Measurements from ENCODE around the gene ATP9B. TPM values are rescaled to one million over a fixed set of nuclear protein-coding genes. Genes with fewer than 3 reads are reported as not detected.
A peak's percentile ranks its signal among the peaks of the same experiment; 100 is the strongest.

ATP9B gene
- total RNA-seq, 3 donors from 2014 or later (not counting 1 experiment from before 2014, with no cell fraction given) = 66.0 to 78.9 (median 68.0) TPM

- Mint-ChIP-seq H3K27ac (peak overlapping the region; percentile 96 to 98), H3K4me1 (peaks cover 56 to 58% of the 10 kb centered on the region in 2 donors), H3K9me3 (no peaks in the 10 kb centered on the region), H3K36me3 (no peaks in the 10 kb centered on the region), H3K27me3 (ENCODE audit: low read depth in 2 of 2) (no peaks in the 10 kb centered on the region), H3K4me3 (peak overlapping the region; percentile 88)
- peak overlapping the region; percentile 22 for H3K4me3 ChIP-seq (ENCODE audit: low read length)
- H3K27ac ChIP-seq (ENCODE audit: low read length) = peak overlapping the region; percentile 92
- intact Hi-C loops (cut with micrococcal nuclease) = no loop called here
- TF ChIP-seq, protein P1, sequence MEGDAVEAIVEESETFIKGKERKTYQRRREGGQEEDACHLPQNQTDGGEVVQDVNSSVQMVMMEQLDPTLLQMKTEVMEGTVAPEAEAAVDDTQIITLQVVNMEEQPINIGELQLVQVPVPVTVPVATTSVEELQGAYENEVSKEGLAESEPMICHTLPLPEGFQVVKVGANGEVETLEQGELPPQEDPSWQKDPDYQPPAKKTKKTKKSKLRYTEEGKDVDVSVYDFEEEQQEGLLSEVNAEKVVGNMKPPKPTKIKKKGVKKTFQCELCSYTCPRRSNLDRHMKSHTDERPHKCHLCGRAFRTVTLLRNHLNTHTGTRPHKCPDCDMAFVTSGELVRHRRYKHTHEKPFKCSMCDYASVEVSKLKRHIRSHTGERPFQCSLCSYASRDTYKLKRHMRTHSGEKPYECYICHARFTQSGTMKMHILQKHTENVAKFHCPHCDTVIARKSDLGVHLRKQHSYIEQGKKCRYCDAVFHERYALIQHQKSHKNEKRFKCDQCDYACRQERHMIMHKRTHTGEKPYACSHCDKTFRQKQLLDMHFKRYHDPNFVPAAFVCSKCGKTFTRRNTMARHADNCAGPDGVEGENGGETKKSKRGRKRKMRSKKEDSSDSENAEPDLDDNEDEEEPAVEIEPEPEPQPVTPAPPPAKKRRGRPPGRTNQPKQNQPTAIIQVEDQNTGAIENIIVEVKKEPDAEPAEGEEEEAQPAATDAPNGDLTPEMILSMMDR (IDR thresholded peaks at IDR 0.05) = no peak
- DNase-seq (peak in 1 of 2 donors; percentile 62), ATAC-seq (no peak)
- H3K27me3 ChIP-seq (ENCODE audit: control insufficient read depth, insufficient read depth, low read length) = no peaks in the 10 kb centered on the region
- peaks cover 56% of the 10 kb centered on the region for H3K4me1 ChIP-seq (ENCODE audit: control insufficient read depth, insufficient read depth, low read length)
- peaks cover 2% of the 10 kb centered on the region for H3K36me3 ChIP-seq (ENCODE audit: control insufficient read depth, insufficient read depth, low read length)
- no peaks in the 10 kb centered on the region for H3K9me3 ChIP-seq (ENCODE audit: control insufficient read depth, insufficient read depth, low read length)
- WGBS (ENCODE audit: insufficient coverage) = 82% methylated on average over 23 of the region's 23 CpGs
Observed at GRCh38 chr18:79405019-79405780, 336.0 kb downstream of the ATP9B start.

GRCh38 chr18:79405781-79406575 is 336.8 kb downstream of the ATP9B start:
- TF ChIP-seq, protein P1 (IDR thresholded peaks at IDR 0.05) = no peak
- no peaks in the 10 kb centered on the region for H3K36me3 Mint-ChIP-seq
- no peaks in the 10 kb centered on the region for H3K27me3 ChIP-seq (ENCODE audit: control insufficient read depth, insufficient read depth, low read length)
- no peaks in the 10 kb centered on the region for H3K9me3 ChIP-seq (ENCODE audit: control insufficient read depth, insufficient read depth, low read length)
- H3K36me3 ChIP-seq (ENCODE audit: control insufficient read depth, insufficient read depth, low read length) = peaks cover 7% of the 10 kb centered on the region
- peak overlapping the region; percentile 22 for H3K4me3 ChIP-seq (ENCODE audit: low read length)
- intact Hi-C loops (cut with micrococcal nuclease) = no loop called here
- H3K4me1 ChIP-seq (ENCODE audit: control insufficient read depth, insufficient read depth, low read length) = peaks cover 54% of the 10 kb centered on the region
- peaks cover 55 to 56% of the 10 kb centered on the region in 2 donors for H3K4me1 Mint-ChIP-seq
- ATAC-seq = peak; percentile 85 to 92 (median 90)
- no peaks in the 10 kb centered on the region for H3K27me3 Mint-ChIP-seq (ENCODE audit: low read depth in 2 of 2)
- peak overlapping the region; percentile 92 for H3K27ac ChIP-seq (ENCODE audit: low read length)
- peak overlapping the region; percentile 96 to 98 for H3K27ac Mint-ChIP-seq
- 18% methylated on average over 27 of the region's 27 CpGs for WGBS (ENCODE audit: insufficient coverage)
- H3K4me3 Mint-ChIP-seq = peak overlapping the region; percentile 88
- no peaks in the 10 kb centered on the region for H3K9me3 Mint-ChIP-seq
- peak; percentile 73 to 95 for DNase-seq

DNA sequence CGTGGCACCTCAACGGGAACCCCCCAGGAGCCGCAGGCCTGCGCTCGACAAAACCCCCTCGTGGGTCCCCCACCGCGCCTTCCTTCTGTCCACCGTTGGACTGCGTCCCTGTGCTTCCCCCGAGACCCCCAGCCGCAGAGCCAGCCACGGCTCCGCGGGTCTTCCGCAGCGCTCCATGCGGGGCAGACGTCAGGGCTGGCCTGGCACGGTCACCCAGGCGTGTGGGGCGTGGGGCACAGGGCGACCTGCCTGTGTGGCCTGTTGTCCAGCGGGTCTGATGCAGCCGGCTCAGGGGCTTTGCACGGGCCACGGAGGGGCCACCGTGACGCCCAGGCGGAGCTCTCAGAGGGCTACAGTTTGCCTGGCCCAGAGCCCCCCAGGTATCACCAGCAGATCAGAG is 337.5 kb downstream of the ATP9B start:
- Histone ChIP-seq H3K9me3 (ENCODE audit: control insufficient read depth, insufficient read depth, low read length) (no peaks in the 10 kb centered on the region), H3K27me3 (ENCODE audit: control insufficient read depth, insufficient read depth, low read length) (no peaks in the 10 kb centered on the region), H3K4me3 (ENCODE audit: low read length) (no peak overlapping the region), H3K4me1 (ENCODE audit: control insufficient read depth, insufficient read depth, low read length) (peaks cover 47% of the 10 kb centered on the region), H3K27ac (ENCODE audit: low read length) (peak overlapping the region; percentile 92), H3K36me3 (ENCODE audit: control insufficient read depth, insufficient read depth, low read length) (peaks cover 8% of the 10 kb centered on the region)
- Mint-ChIP-seq H3K9me3 (no peaks in the 10 kb centered on the region), H3K27ac (peak overlapping the region; percentile 96 to 98), H3K4me3 (peak overlapping the region; percentile 88), H3K36me3 (no peaks in the 10 kb centered on the region), H3K27me3 (ENCODE audit: low read depth in 2 of 2) (no peaks in the 10 kb centered on the region), H3K4me1 (peaks cover 49% of the 10 kb centered on the region in 2 donors)
- ATAC-seq = no peak
- TF ChIP-seq, protein P1 (IDR thresholded peaks at IDR 0.05) = no peak
- 97% methylated on average over 30 of the region's 30 CpGs for WGBS (ENCODE audit: insufficient coverage)
- intact Hi-C loops (cut with micrococcal nuclease) = no loop called here
- no peak for DNase-seq

Data from natural killer cell (primary cell).